ENCODE data around the gene C2orf74. TPM values are rescaled to one million over a fixed set of nuclear protein-coding genes. Genes with fewer than 3 reads are reported as not detected.
"Not testable (repeated sequence)": the region's sequence is repeated elsewhere in the genome, so short reads cannot be mapped to it uniquely, and the experiment has no call there.

C2orf74 gene
- total and polyA plus RNA-seq, 9 of the 15 experiments (the other 6 are each of a cell fraction or from before 2014, with no cell fraction given) = not detected

DNA sequence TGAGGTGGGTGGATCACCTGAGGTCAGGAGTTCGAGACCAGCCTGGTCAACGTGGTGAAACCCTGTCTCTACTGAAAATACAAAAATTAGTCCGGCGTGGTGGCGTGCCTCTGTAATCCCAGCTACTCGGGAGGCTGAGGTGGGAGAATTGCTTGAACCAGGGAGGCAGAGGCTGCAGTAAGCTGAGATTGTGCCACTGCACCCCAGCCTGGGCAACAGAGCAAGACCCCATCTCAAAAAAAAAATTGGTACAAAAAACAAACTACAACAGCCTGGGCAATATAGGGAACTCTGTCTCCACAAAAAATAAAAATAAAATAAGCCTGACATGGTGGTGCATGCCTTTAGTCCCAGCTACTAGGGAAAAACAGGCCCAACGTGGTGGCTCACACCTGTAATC is 3.1 kb downstream of the C2orf74 start:
- intact Hi-C loops (cut with micrococcal nuclease); H3K79me2 ChIP-seq (ENCODE audit: control insufficient read depth, insufficient read depth, low read length): not testable (repeated sequence)
- TF ChIP-seq ZNF121 (CRISPR knock-in tag; conservative IDR thresholded peaks at IDR 0.05) = peak; percentile 77

DNA sequence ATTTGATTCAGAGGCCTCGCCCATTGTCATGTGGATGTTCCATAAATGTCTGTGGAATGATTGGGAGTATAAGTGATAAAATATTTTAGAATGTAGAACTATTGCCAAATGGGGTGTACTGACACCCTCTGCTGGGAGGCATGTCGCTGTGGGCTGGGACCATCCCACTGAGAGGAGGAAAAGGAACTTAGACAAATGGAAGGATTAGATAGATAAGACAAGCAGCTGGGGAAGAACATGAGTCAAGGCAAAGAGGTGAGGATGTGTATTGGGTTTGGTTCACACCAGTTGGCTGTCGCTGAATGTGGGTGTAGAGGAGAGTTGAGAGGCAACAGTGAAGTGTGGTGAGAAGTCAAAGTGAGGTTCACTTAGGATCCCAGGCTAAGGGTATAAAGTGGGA is 4.0 kb downstream of the C2orf74 start:
- Histone ChIP-seq H3K4me1 (replicated peaks in 1 of 2; ENCODE audit: control insufficient read depth in 2 of 2, insufficient read depth in 2 of 2, low read length in 2 of 2) (peaks cover 0 to 6% of the 10 kb centered on the region in 2 experiments; a peak in 3 of 5 replicates), H3K4me2 (ENCODE audit: insufficient read depth, low read length) (no peak overlapping the region), H4K20me1 (replicated peaks; ENCODE audit: control insufficient read depth, insufficient read depth, low read length) (no peaks in the 10 kb centered on the region), H3K27ac (ENCODE audit: extremely low read depth, low read depth, low read length) (no peak overlapping the region), H3K27me3 (ENCODE audit: control insufficient read depth in 2 of 2, insufficient read depth in 2 of 2, low read length in 2 of 2) (no peaks in the 10 kb centered on the region), H3K9ac (ENCODE audit: insufficient read depth in 1 of 2, low read depth in 2 of 2, low read length in 2 of 2) (no peak overlapping the region), H2AFZ (ENCODE audit: low read depth, low read length) (peak overlapping the region; percentile 40), H3K4me3 (no peak overlapping the region), H3K79me2 (ENCODE audit: control insufficient read depth, insufficient read depth, low read length) (no peaks in the 10 kb centered on the region), H3K9me1 (ENCODE audit: control insufficient read depth, insufficient read depth, low read length) (no peaks in the 10 kb centered on the region), H3K9me3 (replicated peaks; ENCODE audit: control insufficient read depth, insufficient read depth, low read depth, low read length) (no peaks in the 10 kb centered on the region), H3K36me3 (ENCODE audit: control insufficient read depth, insufficient read depth, low read length) (no peaks in the 10 kb centered on the region)
- no TSS peak for BruUV-seq (replicated peaks)
- ChIA-PET POLR2A (interaction anchor here (5.6 kb wide), 1 partner anchor 11 kb away, joined by 28 read pairs; no protein-coding TSS in a partner anchor), CTCF (ENCODE audit: low intra/inter-chr PET ratio) (no interaction called here)
- WGBS (ENCODE audit: insufficient coverage, low coverage, missing lambda C conversion rate) = 11% methylated on average over 3 of the region's 3 CpGs
- intact Hi-C loops (cut with micrococcal nuclease) = no loop called here
- peak; percentile 29 to 59 (median 42) for DNase-seq (ENCODE audit: extremely low read depth in 1 of 4, low spot score in 3 of 4)
- FAIRE-seq = peak; percentile 78
- peak; percentile 82 for ATAC-seq
- in situ Hi-C loops (cut with MboI) = no loop called here
- peak in 1 of 2 experiments; percentile 31; a peak in 2 of 4 replicates for TF ChIP-seq RAD21 (CRISPR knock-in tag; conservative IDR thresholded peaks at IDR 0.05 in 1 of 2, IDR thresholded peaks at IDR 0.05 in 1 of 2)
- no peak for TF ChIP-seq ZBED1 (IDR thresholded peaks at IDR 0.05)
- no peak for TF ChIP-seq KLF6 (CRISPR knock-in tag; IDR thresholded peaks at IDR 0.05; ENCODE audit: borderline replicate concordance)
- TF ChIP-seq STAT5A (IDR thresholded peaks at IDR 0.05; ENCODE audit: borderline replicate concordance, low read length) = 0 out of 2 replicates have a peak, but pooled peaks have one; percentile 21
- TF ChIP-seq CREM (IDR thresholded peaks at IDR 0.05; ENCODE audit: low read depth) = 0 out of 2 replicates have a peak, but pooled peaks have one; percentile 23
- peak in 1 of 2 experiments; percentile 33; a peak in 1 of 4 replicates for TF ChIP-seq RCOR1 (IDR thresholded peaks at IDR 0.05; ENCODE audit: borderline replicate concordance in 1 of 2, low read depth in 2 of 2, low read length in 2 of 2)
- TF ChIP-seq, protein P1, sequence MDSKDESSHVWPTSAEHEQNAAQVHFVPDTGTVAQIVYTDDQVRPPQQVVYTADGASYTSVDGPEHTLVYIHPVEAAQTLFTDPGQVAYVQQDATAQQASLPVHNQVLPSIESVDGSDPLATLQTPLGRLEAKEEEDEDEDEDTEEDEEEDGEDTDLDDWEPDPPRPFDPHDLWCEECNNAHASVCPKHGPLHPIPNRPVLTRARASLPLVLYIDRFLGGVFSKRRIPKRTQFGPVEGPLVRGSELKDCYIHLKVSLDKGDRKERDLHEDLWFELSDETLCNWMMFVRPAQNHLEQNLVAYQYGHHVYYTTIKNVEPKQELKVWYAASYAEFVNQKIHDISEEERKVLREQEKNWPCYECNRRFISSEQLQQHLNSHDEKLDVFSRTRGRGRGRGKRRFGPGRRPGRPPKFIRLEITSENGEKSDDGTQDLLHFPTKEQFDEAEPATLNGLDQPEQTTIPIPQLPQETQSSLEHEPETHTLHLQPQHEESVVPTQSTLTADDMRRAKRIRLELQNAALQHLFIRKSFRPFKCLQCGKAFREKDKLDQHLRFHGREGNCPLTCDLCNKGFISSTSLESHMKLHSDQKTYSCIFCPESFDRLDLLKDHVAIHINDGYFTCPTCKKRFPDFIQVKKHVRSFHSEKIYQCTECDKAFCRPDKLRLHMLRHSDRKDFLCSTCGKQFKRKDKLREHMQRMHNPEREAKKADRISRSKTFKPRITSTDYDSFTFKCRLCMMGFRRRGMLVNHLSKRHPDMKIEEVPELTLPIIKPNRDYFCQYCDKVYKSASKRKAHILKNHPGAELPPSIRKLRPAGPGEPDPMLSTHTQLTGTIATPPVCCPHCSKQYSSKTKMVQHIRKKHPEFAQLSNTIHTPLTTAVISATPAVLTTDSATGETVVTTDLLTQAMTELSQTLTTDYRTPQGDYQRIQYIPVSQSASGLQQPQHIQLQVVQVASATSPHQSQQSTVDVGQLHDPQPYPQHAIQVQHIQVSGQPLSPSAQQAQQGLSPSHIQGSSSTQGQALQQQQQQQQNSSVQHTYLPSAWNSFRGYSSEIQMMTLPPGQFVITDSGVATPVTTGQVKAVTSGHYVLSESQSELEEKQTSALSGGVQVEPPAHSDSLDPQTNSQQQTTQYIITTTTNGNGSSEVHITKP (IDR thresholded peaks at IDR 0.05; ENCODE audit: partially characterized antibody) = peak; percentile 62
- TF ChIP-seq ARID1B (IDR thresholded peaks at IDR 0.05) = peak; percentile 60
- TF ChIP-seq ZNF778 (CRISPR knock-in tag; IDR thresholded peaks at IDR 0.05) = no peak
- TF ChIP-seq, protein P2, sequence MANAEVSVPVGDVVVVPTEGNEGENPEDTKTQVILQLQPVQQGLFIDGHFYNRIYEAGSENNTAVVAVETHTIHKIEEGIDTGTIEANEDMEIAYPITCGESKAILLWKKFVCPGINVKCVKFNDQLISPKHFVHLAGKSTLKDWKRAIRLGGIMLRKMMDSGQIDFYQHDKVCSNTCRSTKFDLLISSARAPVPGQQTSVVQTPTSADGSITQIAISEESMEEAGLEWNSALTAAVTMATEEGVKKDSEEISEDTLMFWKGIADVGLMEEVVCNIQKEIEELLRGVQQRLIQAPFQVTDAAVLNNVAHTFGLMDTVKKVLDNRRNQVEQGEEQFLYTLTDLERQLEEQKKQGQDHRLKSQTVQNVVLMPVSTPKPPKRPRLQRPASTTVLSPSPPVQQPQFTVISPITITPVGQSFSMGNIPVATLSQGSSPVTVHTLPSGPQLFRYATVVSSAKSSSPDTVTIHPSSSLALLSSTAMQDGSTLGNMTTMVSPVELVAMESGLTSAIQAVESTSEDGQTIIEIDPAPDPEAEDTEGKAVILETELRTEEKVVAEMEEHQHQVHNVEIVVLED (CRISPR knock-in tag; IDR thresholded peaks at IDR 0.05) = no peak

More for the DNA sequence above, 3.1 kb downstream of the C2orf74 start:
- H3K9me1 ChIP-seq (ENCODE audit: control insufficient read depth, insufficient read depth, low read length); H4K20me1 ChIP-seq (replicated peaks; ENCODE audit: control insufficient read depth, insufficient read depth, low read length); DNase-seq (ENCODE audit: extremely low read depth in 1 of 4, low spot score in 3 of 4); H2AFZ ChIP-seq (ENCODE audit: low read depth, low read length); H3K27me3 ChIP-seq (ENCODE audit: control insufficient read depth in 2 of 2, insufficient read depth in 2 of 2, low read length in 2 of 2); H3K9ac ChIP-seq (ENCODE audit: insufficient read depth in 1 of 2, low read depth in 2 of 2, low read length in 2 of 2); in situ Hi-C loops (cut with MboI); H3K4me3 ChIP-seq; BruUV-seq (replicated peaks); H3K9me3 ChIP-seq (replicated peaks; ENCODE audit: control insufficient read depth, insufficient read depth, low read depth, low read length); H3K4me1 ChIP-seq (replicated peaks in 1 of 2; ENCODE audit: control insufficient read depth in 2 of 2, insufficient read depth in 2 of 2, low read length in 2 of 2); CTCF ChIA-PET (ENCODE audit: low intra/inter-chr PET ratio); FAIRE-seq; H3K36me3 ChIP-seq (ENCODE audit: control insufficient read depth, insufficient read depth, low read length); ATAC-seq; H3K4me2 ChIP-seq (ENCODE audit: insufficient read depth, low read length); H3K27ac ChIP-seq (ENCODE audit: extremely low read depth, low read depth, low read length): not testable (repeated sequence)
- POLR2A ChIA-PET = interaction anchor here (5.6 kb wide), 1 partner anchor 12 kb away, joined by 28 read pairs; no protein-coding TSS in a partner anchor
- 62% methylated on average over 5 of the region's 7 CpGs for WGBS (ENCODE audit: insufficient coverage, low coverage, missing lambda C conversion rate)
